GM19043 (cell line): ENCODE measurements around the gene RCAN2.
"Not testable (repeated sequence)": the region's sequence is repeated elsewhere in the genome, so short reads cannot be mapped to it uniquely, and the experiment has no call there.

Experiments
- ATAC-seq: cut with Tn5 transposase; IDR thresholded peaks from one replicate; pipeline ENCODE4 v1.9.1; 2021; ENCODE audit warnings: low read depth; ENCODE audit not compliant: unreplicated experiment

RCAN2 gene

DNA sequence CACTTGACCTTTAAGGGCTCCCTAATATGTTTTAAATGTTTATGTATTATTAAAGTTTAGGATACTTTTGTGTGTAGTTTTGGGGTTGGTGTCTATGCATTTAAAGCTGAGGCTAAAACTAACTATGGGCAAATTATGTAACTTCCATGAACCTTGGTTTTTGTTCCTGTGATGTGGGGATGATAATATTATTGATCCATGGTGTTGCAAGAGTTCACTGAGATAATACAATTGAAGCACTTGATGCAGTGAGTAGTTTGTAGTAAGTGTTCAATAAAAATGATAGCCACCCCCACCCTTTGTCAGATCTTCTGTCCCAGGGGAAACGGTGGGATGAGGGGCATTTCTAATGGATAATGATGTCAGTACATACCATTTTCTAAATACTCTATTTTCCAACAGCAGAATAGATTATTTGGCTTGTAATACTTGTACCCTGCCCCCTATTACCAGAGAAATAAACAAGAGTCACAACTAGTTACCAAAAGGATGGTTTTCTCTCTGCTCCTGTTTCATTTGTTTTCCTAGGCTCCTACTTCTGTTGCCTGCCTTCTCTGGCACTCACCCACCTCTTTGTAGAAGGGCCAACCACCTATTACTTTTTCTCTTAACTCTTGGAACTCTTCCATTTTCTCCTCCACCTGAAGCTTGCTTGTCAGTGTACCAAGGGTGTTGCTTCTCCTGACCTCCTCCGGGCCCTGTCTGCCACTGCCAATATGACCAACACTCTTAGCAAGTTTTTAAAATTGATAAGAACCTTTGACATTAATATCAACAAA, 97.9 kb downstream of the RCAN2 start:
- ATAC-seq = no peak

DNA sequence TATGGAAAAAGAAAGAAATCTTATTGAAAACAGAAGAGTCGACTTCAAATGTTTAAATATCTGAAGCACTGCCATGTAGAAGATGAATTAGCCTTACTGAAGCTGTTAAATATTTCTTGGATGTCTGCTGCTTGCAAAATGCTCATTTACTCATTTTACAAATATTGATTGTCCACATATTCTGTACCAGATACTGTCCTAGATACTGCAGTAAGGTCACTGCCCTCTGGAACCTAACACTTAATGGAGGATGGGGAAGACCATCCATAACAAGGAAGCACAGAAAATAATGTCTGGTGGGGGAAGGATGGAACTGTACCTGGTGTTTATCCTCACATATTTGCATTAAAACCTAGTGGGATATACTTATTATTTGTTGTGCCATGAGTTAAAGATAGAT, 99.0 kb downstream of the RCAN2 start:
- ATAC-seq = no peak

DNA sequence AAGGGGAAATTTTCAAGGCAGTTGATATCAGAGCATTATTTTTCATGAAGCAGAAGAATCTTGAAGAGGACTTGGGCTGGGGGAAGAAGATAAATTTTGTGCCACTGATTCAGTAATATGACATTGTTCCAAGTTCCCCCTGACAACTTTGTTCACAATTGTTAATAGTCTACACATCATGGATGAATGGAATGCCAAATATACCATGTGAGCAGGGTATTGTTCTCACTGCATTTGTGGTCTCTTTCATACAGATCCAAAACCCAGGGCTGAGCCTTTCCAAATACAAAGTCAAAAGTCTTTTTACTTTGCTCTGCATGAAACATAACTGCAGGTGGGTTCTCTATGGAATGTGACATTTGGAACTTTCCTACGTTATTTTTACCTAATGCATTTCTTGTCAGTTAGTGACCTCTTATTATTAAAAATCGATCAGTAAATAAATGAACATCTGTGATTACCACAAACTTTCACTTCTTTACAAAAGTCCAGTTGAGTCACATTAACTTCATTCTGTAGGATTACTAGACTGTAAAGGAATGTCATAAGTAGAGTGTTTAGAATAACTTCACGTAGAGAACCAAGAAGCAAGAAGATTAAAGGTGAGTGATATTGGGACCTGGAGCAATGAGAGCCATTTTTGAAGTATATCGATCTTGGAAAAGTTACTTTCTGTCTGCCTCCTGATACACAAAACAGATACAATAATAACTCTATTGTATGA, 100.9 kb downstream of the RCAN2 start:
- ATAC-seq = no peak

DNA sequence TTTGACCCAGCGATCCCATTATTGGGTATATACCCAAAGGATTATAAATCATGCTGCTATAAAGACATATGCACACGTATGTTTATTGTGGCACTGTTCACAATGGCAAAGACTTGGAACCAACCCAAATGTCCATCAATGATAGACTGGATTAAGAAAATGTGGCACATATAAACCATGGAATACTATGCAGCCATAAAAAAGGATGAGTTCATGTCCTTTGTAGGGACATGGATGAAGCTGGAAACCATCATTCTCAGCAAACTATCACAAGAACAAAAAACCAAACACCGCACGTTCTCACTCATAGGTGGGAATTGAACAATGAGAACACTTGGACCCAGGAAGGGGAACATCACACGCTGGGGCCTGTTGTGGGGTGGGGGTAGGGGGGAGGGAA, 103.5 kb downstream of the RCAN2 start:
- not testable (repeated sequence) for ATAC-seq

DNA sequence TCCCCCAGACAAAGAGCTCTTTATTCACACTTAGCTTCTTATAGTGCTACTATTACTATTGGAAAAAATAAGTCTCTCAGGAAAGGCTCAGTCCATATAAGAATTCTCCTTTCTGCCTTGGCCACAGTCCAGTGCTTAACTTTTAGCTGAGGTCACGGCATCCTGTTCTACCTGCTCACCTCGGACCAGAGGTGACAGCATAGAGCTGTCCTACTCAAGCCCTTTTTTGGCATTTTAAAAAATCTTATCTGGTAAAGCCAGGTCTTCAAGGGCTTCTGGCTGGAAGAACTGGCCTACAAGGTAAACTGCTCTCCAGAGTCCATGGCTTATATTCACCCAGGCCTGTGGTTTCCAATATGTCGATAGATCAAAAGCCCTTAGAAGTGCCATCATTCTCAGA, 109.7 kb downstream of the RCAN2 start:
- no peak for ATAC-seq

DNA sequence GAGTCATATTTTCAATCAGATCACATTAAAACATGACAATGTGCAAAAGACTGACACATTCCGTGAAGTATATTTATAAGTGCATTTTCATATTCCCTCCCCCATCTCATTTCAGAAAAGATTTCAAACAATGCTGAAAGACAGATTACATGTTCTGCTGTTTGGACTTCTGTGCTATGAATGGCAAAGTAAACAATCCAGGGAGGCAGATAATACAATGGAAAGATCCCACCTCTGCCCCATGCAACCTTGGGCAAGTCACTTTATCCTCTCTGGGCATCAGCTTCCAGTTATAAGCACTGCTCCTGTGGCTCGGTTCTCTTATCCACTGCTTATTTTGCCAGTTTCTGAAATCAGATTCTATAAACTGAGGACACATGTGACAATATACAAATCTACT, 110.2 kb downstream of the RCAN2 start:
- ATAC-seq = no peak

DNA sequence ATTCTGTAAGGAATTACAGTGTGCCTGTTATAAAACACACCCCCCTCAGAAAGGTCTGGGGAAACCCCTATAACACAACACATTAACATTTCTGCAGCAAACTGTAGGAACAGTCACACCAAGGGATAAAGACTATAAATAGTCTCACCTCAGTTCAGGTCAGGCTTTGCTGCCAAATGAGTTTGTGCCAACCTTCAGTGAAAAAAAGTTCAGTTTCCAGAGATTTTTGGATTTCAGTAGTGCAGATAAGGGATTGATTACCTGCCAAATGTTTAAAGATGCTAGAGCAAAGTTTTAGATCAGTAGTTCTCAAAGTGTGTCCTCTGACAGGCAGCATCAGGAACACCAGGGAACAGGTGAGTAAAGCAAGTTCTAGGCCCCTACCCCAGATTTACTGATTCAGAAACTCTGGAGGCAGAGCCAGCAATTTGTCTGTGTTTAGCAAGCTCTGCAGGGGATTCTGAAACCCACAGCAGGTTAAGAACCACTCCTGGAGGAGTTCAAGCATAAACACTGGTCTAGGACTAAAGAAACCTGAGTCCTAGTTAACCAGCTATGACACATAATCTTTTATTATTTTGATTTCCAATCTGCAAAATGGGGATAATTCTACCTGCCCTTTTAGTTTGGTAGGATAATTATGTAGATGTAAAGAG, 111.0 kb downstream of the RCAN2 start:
- ATAC-seq = no peak

DNA sequence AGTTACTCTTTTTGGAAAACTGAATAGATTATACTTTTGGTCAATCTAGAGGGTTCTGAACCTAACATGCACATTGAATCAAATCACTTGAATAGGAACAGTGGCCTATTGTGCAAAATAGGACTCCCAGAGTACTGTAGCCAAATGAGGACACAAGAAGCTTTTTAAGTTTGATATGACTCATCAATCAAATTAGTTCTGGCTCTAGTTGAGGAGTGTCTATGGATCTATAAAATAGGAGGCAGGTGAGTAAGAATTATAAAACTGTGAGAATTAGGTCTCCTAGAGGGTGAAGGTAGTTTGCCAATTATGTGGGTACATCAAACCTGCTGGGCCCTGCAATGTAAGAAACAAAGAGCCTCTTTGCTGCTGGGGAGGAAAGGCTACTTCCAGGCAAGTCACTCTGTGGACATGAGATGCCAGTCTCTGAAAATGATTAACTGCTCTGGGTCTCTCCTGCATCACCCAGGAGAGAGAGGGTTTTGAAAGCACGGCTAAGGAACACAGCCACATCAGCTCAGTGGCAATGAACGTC, 112.3 kb downstream of the RCAN2 start:
- ATAC-seq = no peak

DNA sequence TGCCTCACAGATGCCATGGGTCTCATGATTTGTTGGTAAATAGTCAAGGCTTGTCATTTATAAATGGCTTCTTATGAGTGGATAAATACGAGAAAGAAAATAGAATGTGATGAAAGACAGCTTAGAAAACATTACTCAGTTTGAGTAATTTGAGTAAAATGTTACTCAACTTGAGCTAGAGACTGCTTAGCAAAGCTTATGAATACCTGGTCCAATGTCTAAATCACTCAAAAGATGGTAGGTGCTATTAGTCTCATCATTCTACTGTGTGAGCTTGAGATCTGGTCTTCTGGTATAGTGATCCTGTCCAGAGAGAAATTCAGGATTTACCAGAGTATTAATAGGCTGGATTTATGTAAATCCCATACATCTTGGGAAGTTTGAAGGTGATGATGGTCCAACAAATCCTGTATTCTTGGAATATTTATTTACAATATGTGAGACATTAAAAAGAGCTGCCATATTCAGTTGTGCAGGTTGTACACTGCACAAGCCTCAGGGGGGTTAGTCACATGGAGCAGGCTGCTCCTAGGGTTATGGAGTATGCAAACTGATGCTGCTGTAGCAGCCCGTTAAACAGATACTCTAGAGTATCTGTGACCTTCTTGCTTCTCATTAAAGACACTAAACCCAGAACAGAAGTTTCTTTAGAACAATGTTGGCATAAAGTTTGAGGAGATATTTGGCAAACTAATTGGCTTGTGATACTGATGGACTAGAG, 112.9 kb downstream of the RCAN2 start:
- ATAC-seq = no peak

DNA sequence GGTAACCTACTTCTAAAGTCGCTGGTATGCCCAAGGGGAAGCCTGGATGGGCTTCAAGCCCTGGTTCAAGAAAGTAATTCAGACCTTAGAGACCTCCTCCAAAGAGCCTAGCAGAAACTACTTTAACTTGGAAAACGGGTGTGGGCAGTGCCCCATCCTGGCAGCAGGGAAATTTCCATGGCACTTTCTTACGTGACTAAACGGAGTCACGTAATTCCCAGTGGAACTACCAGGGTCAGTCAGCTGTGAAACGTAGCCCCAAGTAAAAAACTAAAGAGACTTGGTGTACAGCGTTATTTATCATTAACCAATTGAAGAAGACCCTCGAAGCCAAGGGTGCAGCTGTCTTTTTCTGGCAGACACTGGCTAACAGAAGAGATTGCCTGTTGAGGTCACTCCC, 114.0 kb downstream of the RCAN2 start:
- no peak for ATAC-seq

DNA sequence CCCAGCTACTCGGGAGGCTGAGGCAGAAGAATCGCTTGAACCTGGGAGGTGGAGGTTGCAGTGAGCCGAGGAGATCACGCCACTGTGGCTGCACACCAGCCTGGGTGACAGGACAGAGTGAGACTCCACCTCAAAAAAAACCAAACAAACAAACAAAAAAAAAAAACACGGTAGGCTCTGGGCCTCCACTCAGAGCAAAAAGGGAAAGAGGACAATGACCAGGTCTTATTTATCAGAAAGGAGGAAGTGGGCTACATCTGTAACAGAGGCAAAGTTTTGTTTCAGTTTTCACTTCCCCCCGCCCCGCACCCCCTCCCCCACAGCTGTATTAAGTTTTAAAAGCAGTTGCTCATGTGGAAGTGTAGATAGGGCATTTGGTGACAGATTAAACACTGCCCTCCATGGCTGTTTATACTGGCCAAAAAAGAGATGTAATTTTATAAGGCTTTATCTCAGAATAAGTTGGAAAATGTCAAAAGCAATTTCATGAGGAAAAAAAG, 114.6 kb downstream of the RCAN2 start:
- ATAC-seq = peak; percentile 86

DNA sequence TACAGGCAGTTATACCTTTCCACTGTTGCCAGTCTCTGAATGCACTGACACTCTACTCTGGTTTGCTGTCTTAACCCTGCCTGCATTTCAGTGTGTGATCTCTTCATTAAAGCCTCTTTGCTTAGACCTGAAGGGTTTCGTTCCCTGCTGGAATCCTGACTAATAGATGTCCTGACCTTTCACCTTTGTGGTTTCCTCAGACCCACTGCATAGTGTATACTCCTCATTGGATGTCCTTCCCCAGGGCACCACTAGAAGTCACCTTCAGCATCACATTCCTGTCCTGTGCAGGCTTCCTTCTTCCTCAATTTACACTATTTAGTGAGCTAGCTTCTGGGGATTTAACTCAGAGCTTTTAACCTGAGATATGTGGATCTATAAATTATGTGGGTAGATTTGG, 120.6 kb downstream of the RCAN2 start:
- ATAC-seq = no peak

DNA sequence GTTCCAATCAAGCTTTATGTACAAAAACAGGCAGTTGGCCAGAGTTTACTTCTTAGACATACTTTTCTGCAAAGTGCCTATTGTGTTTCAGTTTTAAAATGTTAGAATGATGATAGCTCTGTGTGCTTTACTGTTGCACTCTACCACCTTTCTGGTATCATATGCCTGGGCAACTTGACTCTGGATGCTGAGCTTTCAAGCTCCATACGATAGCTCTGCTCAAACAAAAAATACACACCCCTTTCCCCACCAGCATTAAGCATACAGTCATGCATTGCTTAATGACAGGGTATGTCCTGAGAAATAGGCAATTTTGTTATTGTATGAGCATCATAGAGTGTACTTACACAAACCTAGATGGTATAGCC, 123.1 kb downstream of the RCAN2 start:
- ATAC-seq = no peak

DNA sequence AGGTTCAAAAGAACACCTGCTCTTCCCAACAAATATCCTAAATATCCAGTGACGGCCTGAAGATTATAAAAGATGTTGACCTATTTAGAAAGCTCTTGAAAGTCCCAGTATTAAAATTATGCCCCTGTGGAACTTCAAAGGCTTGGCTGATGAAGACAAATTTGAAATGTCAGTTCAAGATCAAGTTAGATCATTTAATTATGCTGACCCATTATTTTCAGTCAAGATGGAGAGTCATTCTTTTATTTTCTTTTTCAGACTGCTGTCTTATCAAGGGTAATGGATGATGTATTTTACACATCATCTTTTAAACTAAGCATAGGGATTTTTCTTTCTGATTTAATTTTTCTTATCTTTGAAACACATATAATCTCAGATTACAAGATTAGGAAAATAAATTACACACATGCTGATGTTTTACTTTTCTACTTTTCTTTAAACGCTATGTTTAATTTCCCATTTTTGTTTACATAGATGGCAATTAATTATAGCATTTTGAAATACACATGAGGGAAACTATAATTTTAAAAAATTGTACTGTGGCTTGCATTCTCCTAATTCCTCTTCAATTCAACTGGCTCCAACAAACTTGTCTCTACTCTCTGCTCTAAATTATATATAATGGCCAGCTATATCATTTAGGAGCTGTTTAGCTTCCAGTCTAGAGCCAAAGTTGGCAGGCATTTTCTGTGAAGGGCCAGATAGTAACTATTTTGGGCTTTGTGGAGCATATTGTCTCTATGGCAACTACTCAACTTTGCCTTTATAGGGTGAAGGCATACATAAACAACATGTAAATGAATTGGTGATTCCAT, 123.7 kb downstream of the RCAN2 start:
- no peak for ATAC-seq

DNA sequence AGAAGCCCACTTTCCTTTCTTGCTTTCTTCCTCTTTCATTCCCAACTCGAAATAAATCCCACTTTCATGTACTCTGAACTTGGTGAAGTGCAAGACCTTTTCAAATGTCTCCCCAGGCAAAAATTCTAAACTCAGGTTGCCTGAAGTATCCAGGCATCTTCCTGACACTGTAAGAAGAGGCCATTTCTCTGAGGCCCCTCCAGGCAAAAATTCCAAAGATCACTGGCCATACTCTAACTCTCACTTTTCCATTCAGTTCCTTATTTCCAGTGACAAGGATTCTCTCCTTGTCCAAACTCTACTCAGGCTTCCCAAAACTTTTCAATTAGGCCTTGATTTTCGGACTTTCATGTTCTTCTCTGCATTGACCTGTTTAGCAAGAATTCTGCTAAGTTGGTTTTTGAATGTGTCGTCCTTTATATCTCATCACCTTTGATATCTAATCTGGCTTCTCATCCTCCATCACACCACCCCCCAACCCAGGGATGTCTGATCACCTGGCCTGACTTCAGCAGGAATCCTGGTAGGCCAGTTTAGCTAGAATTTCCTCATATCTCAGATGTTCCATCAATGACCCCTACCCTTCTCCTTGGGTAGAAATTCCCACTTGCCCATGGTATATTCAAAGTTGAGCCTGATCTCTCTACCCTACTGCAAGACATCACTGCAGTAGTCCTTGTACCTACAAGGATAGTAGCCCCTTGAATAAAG, 124.9 kb downstream of the RCAN2 start:
- ATAC-seq = no peak

DNA sequence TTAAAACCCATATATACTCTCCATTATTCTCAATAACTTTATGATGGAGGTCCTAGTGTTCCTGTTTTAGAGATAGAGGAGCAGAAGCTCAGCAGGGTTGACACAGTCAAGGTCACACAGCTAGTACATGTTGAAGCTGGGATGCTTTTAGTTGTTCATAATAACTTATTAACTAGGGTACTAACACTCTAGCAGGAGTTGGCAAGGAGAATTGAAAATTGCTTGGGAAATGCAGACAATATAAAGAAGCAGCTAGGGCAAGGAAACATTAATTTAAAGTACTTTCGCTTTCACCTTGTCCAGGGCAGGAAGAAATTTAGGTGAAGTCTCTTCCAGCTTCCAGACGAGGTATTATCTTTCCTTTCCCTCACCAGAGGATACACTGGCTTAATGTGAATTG, 133.7 kb downstream of the RCAN2 start:
- ATAC-seq = no peak

DNA sequence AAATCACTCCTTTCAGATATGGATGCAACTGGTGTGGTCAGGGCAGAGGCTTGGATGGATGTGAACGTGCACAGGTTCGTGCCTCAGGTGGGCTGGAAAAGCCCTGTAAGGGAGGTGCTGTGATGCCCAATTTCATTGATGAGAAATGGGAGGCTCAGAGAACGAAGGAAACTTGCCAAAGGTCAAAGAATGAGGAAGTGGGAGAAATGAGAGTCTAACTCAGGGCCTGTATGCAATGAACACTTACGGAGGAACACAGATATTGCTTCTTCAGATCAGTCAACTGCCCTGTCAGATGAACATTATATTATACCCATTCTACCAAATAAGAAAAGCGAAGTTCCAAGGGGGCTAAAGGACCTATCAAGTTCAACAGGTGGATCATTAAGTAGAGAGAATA, 134.7 kb downstream of the RCAN2 start:
- ATAC-seq = no peak

DNA sequence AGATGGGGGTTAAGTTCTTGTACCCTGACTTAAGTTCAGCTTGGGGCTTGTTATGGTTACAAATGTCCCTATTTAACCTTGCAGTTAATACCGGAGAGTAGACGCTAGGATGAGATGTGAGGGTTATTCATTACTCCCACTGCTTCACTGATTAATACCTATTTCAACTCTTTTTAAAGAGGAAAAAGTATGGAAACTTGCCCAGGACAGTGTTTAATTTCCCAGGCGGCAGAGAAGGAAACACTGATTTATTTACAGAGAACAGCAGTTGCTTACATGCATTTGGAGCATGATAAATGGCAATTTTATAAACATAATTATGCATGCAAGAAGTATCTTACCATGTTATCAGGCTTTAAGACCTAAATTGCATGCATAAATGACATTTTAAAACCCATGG, 137.7 kb downstream of the RCAN2 start:
- ATAC-seq = no peak

DNA sequence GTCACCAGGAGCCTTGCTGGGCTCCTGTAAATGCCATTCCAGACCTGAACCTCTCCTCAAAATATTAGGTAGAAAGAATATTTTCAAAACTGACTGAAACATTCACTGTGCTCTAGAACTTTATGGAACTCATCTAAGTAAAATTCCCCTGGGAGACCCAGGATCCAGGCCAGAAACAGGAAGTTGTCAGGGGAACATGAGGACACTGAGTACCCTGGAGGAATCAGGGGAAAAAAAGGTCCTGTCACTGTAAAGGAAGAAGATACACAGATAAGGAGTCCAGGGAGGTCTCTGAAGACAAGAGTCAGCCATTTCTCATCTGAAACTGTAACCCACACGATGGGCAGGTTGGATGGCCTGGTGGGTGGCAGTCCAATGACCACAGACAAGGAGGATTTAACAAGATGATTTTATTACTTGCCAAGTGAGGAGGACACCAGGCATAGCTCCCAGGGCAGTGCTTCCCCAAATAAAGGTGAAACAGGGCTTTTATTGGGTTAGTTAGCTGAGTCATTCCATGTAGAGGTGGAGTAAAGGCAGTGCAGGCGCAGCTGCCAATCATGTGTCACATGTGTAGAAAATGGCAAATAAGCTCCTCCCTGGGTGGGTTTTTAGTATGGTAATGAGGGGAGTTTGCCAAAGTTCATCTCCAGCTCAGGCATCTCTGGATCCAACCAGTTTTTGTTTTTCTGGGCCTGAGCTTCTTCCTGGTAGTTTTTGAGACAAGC, 138.5 kb downstream of the RCAN2 start:
- no peak for ATAC-seq
